ENCODE measurements around the gene ACTRT2. TPM values are rescaled to one million over a fixed set of nuclear protein-coding genes. Genes with fewer than 3 reads are reported as not detected.

The ACTRT2 gene
- total RNA-seq, 4 donors from 2014 or later, result not detected

GRCh38 chr1:3003039-3003940 is 18.0 kb upstream of the ACTRT2 start:
- no peak overlapping the region for H3K4me3 ChIP-seq
- TF ChIP-seq CTCF (IDR thresholded peaks at IDR 0.05), result no peak
- TF ChIP-seq POLR2A (IDR thresholded peaks at IDR 0.05), result no peak

GRCh38 chr1:3003941-3004270 is 17.4 kb upstream of the ACTRT2 start:
- no peak for TF ChIP-seq CTCF (IDR thresholded peaks at IDR 0.05)
- H3K27me3 ChIP-seq, result no peaks in the 10 kb centered on the region
- peak in 2 of 3 donors; percentile 24 to 36 for DNase-seq
- H3K27ac ChIP-seq, result no peak overlapping the region
- H3K36me3 ChIP-seq, result no peaks in the 10 kb centered on the region
- no peaks in the 10 kb centered on the region for H3K4me1 ChIP-seq
- H3K9me3 ChIP-seq, result peaks cover 0 to 6% (median 3%) of the 10 kb centered on the region in 4 donors
- no peak overlapping the region for H3K4me3 ChIP-seq

More at GRCh38 chr1:3003039-3003940, 18.0 kb upstream of the ACTRT2 start:
- Histone ChIP-seq H3K36me3 (no peaks in the 10 kb centered on the region), H3K27ac (no peak overlapping the region), H3K9me3 (peaks cover 0 to under 1% (median 0%) of the 10 kb centered on the region in 4 donors), H3K4me1 (no peaks in the 10 kb centered on the region), H3K27me3 (no peaks in the 10 kb centered on the region)
- peak in 2 of 3 donors; percentile 30 to 35 for DNase-seq

GRCh38 chr1:3004285-3005205 is 16.7 kb upstream of the ACTRT2 start:
- Histone ChIP-seq H3K36me3 (no peaks in the 10 kb centered on the region), H3K4me3 (no peak overlapping the region), H3K27me3 (no peaks in the 10 kb centered on the region), H3K4me1 (no peaks in the 10 kb centered on the region), H3K9me3 (peaks cover 0 to 9% (median 3%) of the 10 kb centered on the region in 4 donors), H3K27ac (no peak overlapping the region)
- TF ChIP-seq POLR2A (IDR thresholded peaks at IDR 0.05), result no peak
- no peak for TF ChIP-seq CTCF (IDR thresholded peaks at IDR 0.05)
- peak in 2 of 3 donors; percentile 26 for DNase-seq

- H3K27me3 ChIP-seq, result no peaks in the 10 kb centered on the region
- TF ChIP-seq POLR2A (IDR thresholded peaks at IDR 0.05) (no peak), CTCF (IDR thresholded peaks at IDR 0.05) (no peak)
- no peak overlapping the region for H3K27ac ChIP-seq
- no peaks in the 10 kb centered on the region for H3K4me1 ChIP-seq
- peaks cover 0 to 9% (median 3%) of the 10 kb centered on the region in 4 donors for H3K9me3 ChIP-seq
- no peak overlapping the region for H3K4me3 ChIP-seq
- no peaks in the 10 kb centered on the region for H3K36me3 ChIP-seq
- DNase-seq, result peak in 1 of 3 donors; percentile 13
These were observed 15.5 kb upstream of the ACTRT2 start for GRCh38 chr1:3005771-3006170.

GRCh38 chr1:3007298-3008147 is 13.7 kb upstream of the ACTRT2 start:
- H3K27ac ChIP-seq, result no peak overlapping the region
- H3K27me3 ChIP-seq, result no peaks in the 10 kb centered on the region
- peak in 1 of 3 donors; percentile 7 for DNase-seq
- no peaks in the 10 kb centered on the region for H3K4me1 ChIP-seq
- TF ChIP-seq CTCF (IDR thresholded peaks at IDR 0.05) (no peak), POLR2A (IDR thresholded peaks at IDR 0.05) (no peak)
- no peaks in the 10 kb centered on the region for H3K36me3 ChIP-seq
- peaks cover 0 to 9% (median 3%) of the 10 kb centered on the region in 4 donors for H3K9me3 ChIP-seq
- no peak overlapping the region for H3K4me3 ChIP-seq

All from Peyer's patch (tissue), 4 donors.